OCI-LY7 (cell line): ENCODE results near the gene STK16. TPM values are rescaled to one million over a fixed set of nuclear protein-coding genes. Genes with fewer than 3 reads are reported as not detected.

Source experiments
- BruUV-seq: library from RNA; stranded (reverse); fragments of 400-500 nt; replicated peaks from 2 replicates; lab custom pipeline; 2021; lab: Mats Ljungman, UMichigan
- CTCF ChIA-PET: fragments of 300-600 bp; sonication (Branson Sonifier 250); formaldehyde crosslinking; loops from one replicate; lab custom pipeline; 2022; ENCODE audit warnings: antibody characterized with exemption; ENCODE audit not compliant: unreplicated experiment; lab: Charles Lee
- POLR2A ChIA-PET: fragments of 300-600 bp; sonication (Branson Sonifier 250); formaldehyde crosslinking; loops from one replicate; lab custom pipeline; 2022; ENCODE audit warnings: antibody characterized with exemption; lab: Charles Lee
- DNase-seq: peaks from one replicate; pipeline ENCODE4 v3.0.0-alpha.2; 2015; ENCODE audit warnings: low spot score
- H2AFZ ChIP-seq: fragments of 200-600 bp; sonication (generic), shearing (Covaris generic); 2 replicates; pipeline ENCODE4 v1.6.1; 2014; ENCODE audit warnings: mild to moderate bottlenecking, antibody characterized with exemption, low read length, moderate library complexity
- H3K27ac ChIP-seq: fragments of 200-600 bp; sonication (generic); 2 replicates; pipeline ENCODE4 v1.5.1; 2014; ENCODE audit warnings: mixed run types, low read depth, mild to moderate bottlenecking, moderate library complexity, low read length, inconsistent platforms; ENCODE audit not compliant: poor library complexity, severe bottlenecking
- H3K36me3 ChIP-seq: fragments of 200-600 bp; sonication (generic); 2 replicates; pipeline ENCODE4 v1.6.1; 2014; ENCODE audit warnings: mild to moderate bottlenecking, antibody characterized with exemption, low read length, moderate library complexity, mixed read lengths; ENCODE audit not compliant: insufficient read depth
- H3K4me1 ChIP-seq: fragments of 200-600 bp; sonication (generic); 2 replicates; pipeline ENCODE4 v1.5.1; 2014; ENCODE audit warnings: mild to moderate bottlenecking, low read length; ENCODE audit not compliant: insufficient read depth, poor library complexity, severe bottlenecking
- H3K4me2 ChIP-seq: fragments of 200-600 bp; sonication (generic); 2 replicates; pipeline ENCODE4 v1.6.1; 2014; ENCODE audit warnings: mild to moderate bottlenecking, low read length
- H3K4me3 ChIP-seq: fragments of 200-600 bp; sonication (generic); 2 replicates; pipeline ENCODE4 v1.5.1; 2014; ENCODE audit warnings: mild to moderate bottlenecking, low read depth, low read length; ENCODE audit not compliant: poor library complexity, severe bottlenecking
- H3K79me2 ChIP-seq: fragments of 200-600 bp; sonication (generic); 2 replicates; pipeline ENCODE4 v1.6.1; 2016; ENCODE audit warnings: low read depth, mild to moderate bottlenecking, low read length, moderate library complexity, mixed read lengths; ENCODE audit not compliant: insufficient read depth
- H3K9me2 ChIP-seq: fragments of 200-600 bp; sonication (generic); 2 replicates; pipeline ENCODE4 v1.6.1; 2016; ENCODE audit warnings: mild to moderate bottlenecking, low read length, mixed read lengths; ENCODE audit not compliant: insufficient read depth
- H3K9me3 ChIP-seq: fragments of 200-600 bp; sonication (generic); 2 replicates; pipeline ENCODE4 v1.6.1; 2014; ENCODE audit warnings: mild to moderate bottlenecking, mixed run types, low read length, mixed read lengths
- H4K20me1 ChIP-seq: fragments of 200-600 bp; sonication (generic); 2 replicates; pipeline ENCODE4 v1.6.1; 2014; ENCODE audit warnings: mild to moderate bottlenecking, antibody characterized with exemption, low read length, moderate library complexity, mixed read lengths; ENCODE audit not compliant: insufficient read depth
- CTCF ChIP-seq: fragments of 200-600 bp; sonication (generic); conservative IDR thresholded peaks from 2 replicates; pipeline ENCODE4 v1.5.1; 2014; ENCODE audit warnings: mild to moderate bottlenecking, antibody characterized with exemption, low read length, moderate library complexity, mixed read lengths
- EZH2phosphoT487 ChIP-seq: fragments of 200-600 bp; sonication (generic); IDR thresholded peaks from 2 replicates; pipeline ENCODE4 v1.6.1; 2018; ENCODE audit warnings: low read depth, borderline replicate concordance, mild to moderate bottlenecking, mixed run types, antibody characterized with exemption, low read length, moderate library complexity, mixed read lengths
- intact Hi-C: fragments of 100-400 bp; cut with micrococcal nuclease; formaldehyde crosslinking; loops from one replicate; pipeline ENCODE4 v1.10.0; 2022; ENCODE audit not compliant: unreplicated experiment
- total RNA-seq, 2 experiments: library from RNA; depleted of rRNA in 1 of 2; stranded (reverse); fragments of >200 nt in 1 of 2; shearing (Covaris generic) in 1 of 2; gene quantifications; 2 replicates each; pipeline ENCODE4 v1.2.3, GENCODE V29; 2014 to 2022

Gene STK16
- total RNA-seq, 2 experiments from 2014 or later, result 23.4 to 39.5 TPM

GRCh38 chr2:219279916-219280516, 34.7 kb downstream of the STK16 start:
- peaks cover 45% of the 10 kb centered on the region for H3K36me3 ChIP-seq
- H3K4me1 ChIP-seq, result peaks cover 39% of the 10 kb centered on the region
- peak overlapping the region; percentile 90 for H3K27ac ChIP-seq
- peak overlapping the region; percentile 48 for H2AFZ ChIP-seq
- peak; percentile 90 for DNase-seq
- CTCF ChIA-PET, result interaction anchor here (2.1 to 3.0 kb wide), 2 partner anchors 15 to 30 kb away, joined by 8 to 10 read pairs; no protein-coding TSS in a partner anchor
- no peaks in the 10 kb centered on the region for H3K9me3 ChIP-seq
- peak overlapping the region; percentile 81 for H3K4me2 ChIP-seq
- peaks cover 5% of the 10 kb centered on the region for H4K20me1 ChIP-seq
- TF ChIP-seq EZH2phosphoT487, result no peak
- peak; percentile 74 for TF ChIP-seq CTCF
- no peaks in the 10 kb centered on the region for H3K9me2 ChIP-seq
- no TSS peak for BruUV-seq
- H3K79me2 ChIP-seq, result peaks cover 19% of the 10 kb centered on the region; the same call in 1 of the 2 replicates
- intact Hi-C loops, result loop anchor here (1.0 to 10.0 kb wide), 7 partner anchors 15 to 395 kb away; partner anchors contain the start of genes ANKZF1, ATG9A, NHEJ1 and TUBA4A
- H3K4me3 ChIP-seq, result peak overlapping the region; percentile 83
- POLR2A ChIA-PET, result interaction anchor here (1.0 to 3.4 kb wide), 6 partner anchors 11 to 73 kb away, joined by 3 to 21 read pairs (median 5); partner anchors contain the start of genes GLB1L, STK16 and ZFAND2B

- no peak overlapping the region for H2AFZ ChIP-seq
- ChIA-PET CTCF (interaction anchor here (0.5 to 2.1 kb wide), 2 partner anchors 14 to 1877 kb away, joined by 3 to 8 read pairs; no protein-coding TSS in a partner anchor), POLR2A (interaction anchor here (0.5 to 2.4 kb wide), 3 partner anchors 11 to 109 kb away, joined by 3 to 13 read pairs (median 5); no protein-coding TSS in a partner anchor)
- no peaks in the 10 kb centered on the region for H3K9me3 ChIP-seq
- H4K20me1 ChIP-seq, result peaks cover 5% of the 10 kb centered on the region
- BruUV-seq, result TSS peak; percentile 46
- H3K79me2 ChIP-seq, result peaks cover 19% of the 10 kb centered on the region; the same call in 1 of the 2 replicates
- H3K4me2 ChIP-seq, result peak overlapping the region; percentile 81
- H3K27ac ChIP-seq, result peak overlapping the region; percentile 90
- TF ChIP-seq CTCF (no peak), EZH2phosphoT487 (no peak)
- no peak for DNase-seq
- peaks cover 52% of the 10 kb centered on the region for H3K36me3 ChIP-seq
- H3K4me3 ChIP-seq, result peak overlapping the region; percentile 83
- H3K4me1 ChIP-seq, result peaks cover 36% of the 10 kb centered on the region
- no peaks in the 10 kb centered on the region for H3K9me2 ChIP-seq
- intact Hi-C loops, result no loop called here
These were observed 35.4 kb downstream of the STK16 start for GRCh38 chr2:219280651-219281050.
